Measurements from ENCODE around the gene OR52H1.

OR52H1 gene

GRCh38 chr11:5534046-5534445 is 14.3 kb downstream of the OR52H1 start:
- no peak for DNase-seq (ENCODE audit: low read depth in 2 of 2)

DNA sequence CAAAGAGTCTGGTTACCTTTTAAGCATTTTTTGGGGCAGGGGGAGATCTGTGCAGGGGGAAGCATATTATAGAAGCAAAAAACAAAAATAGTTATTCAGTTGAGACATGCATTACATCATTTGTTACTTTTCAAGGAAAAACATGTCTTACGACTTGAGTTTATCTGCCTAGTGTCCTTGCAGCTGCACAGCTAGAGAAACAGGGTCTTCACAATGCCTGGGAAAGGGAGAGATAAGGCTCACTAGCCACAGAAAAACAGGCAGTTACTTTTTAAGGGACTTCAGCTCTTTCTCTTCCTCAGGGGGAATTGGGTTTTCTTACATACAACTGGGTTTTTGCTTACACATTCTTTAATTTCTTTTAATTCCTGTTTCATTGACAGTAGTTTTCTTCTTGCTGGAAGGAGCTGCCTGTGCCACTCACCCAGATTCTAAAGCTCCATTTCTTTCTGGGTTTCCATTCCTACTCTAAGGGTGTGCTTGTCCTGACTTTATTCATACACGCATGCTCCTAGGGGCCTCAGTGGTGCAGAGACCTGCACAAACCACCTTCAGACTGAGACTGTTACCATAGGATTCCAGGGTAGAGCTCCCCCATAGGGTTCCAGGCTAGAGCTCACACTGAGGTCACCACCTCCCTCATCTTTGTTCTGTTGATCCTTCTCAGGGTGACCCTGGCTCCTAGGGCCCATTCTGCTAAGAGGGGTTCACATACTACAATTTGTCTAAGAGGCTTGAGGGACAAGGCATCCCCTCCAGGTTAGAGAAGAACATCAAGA is 17.1 kb downstream of the OR52H1 start:
- DNase-seq (ENCODE audit: low read depth in 2 of 2): no peak

GRCh38 chr11:5528495-5528894 is 19.8 kb downstream of the OR52H1 start:
- no peak for DNase-seq (ENCODE audit: low read depth in 2 of 2)

- no peak for DNase-seq (ENCODE audit: low read depth in 2 of 2)
These were observed 20.6 kb downstream of the OR52H1 start for GRCh38 chr11:5527716-5528115.

GRCh38 chr11:5524756-5525155 is 23.6 kb downstream of the OR52H1 start:
- DNase-seq (ENCODE audit: low read depth in 2 of 2): no peak

DNA sequence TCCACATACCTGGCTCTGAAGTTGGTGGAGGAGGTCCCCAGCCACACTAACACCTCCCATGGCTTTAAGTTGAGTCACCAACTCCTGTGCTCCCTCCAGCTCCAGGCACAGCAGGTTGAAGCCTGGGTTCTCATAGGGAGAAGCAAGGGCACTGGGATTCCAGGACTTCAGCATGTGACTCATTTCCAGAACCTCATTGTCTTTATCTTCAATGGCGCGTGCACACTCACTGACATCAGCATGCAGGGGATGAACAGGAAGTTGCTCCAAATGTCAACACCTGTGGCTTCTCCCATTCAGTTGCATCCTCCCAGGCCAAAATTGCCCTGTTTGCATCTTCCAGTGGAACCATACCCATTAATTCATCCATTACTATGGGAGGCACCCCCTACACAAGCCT is 26.0 kb downstream of the OR52H1 start:
- no peak for DNase-seq (ENCODE audit: low read depth in 2 of 2)

- DNase-seq (ENCODE audit: low read depth in 2 of 2): no peak
These were observed 26.8 kb downstream of the OR52H1 start for GRCh38 chr11:5521540-5521939.

DNA sequence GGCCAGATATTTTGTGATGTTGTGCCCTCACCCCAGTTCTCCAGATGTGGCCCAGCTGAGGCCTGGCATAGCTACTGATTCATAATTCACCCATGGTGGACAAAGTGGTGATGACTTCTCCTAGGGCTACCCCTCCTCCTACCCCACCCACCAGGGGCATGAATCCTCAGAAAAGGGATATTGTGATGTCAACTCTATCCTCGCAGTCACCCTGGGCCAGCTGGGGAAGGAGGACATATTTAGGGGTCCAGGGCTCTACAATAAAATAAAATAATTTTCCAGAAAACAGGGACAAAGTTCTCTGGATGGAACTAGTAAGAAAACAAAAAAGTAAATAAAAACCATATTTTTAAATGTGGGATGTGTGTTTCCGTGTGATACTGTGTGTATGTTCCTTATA is 31.7 kb downstream of the OR52H1 start, which contains the start of gene UBQLNL:
TSS of gene UBQLNL (minus strand) at position 101 of the 400 bp plus-strand sequence. CDS start 258 bp downstream, outside the sequence.
- no peak for DNase-seq (ENCODE audit: low read depth in 2 of 2)

GRCh38 chr11:5514841-5515240 is 33.5 kb downstream of the OR52H1 start:
- DNase-seq (ENCODE audit: low read depth in 2 of 2): no peak

DNA sequence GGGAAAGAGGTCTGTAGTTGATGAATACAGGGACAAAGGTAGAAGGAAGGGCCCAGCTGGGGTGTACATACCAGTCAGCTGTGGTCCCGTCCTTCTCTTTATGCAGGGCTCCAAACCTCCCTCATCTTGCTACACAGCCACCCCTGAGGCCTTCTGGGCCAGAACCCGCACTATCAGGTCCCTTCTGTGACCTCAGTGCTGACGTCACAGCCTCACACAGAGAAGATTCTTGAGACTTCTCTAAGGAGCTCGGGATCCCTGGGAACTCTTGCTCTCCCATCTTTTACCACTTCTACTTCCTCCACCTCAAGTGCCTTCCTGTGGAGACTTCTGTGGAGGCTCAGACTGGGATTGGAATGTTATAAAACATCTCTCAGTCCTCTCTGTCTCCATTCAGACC is 38.5 kb downstream of the OR52H1 start, which contains the start of gene UBQLN3:
TSS of gene UBQLN3 (minus strand) at position 155 of the 400 bp plus-strand sequence. CDS start 399 bp downstream, outside the sequence.
- no peak for DNase-seq (ENCODE audit: low read depth in 2 of 2)

DNA sequence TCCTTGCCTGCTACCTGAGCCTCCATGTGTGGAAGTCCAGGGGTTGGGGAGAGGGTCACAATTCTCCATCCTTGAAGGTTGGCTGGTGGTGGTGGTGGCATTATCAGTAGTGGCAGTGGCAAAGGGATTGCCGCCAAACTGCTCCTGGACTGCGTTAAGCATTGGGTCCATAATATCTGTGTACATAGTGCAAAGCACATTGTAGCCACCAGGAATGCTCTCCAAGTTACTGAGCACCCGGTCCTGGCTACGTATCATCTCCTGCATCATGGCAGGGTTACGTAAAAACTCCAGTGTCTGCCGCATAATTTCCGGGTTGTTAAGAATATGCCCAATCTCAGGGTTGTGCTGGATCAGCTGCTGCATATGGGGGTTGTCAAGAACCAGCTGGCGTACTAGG is 39.7 kb downstream of the OR52H1 start:
- DNase-seq (ENCODE audit: low read depth in 2 of 2): no peak

GRCh38 chr11:5507933-5508305 is 40.4 kb downstream of the OR52H1 start:
- no peak for DNase-seq (ENCODE audit: low read depth in 2 of 2)

DNA sequence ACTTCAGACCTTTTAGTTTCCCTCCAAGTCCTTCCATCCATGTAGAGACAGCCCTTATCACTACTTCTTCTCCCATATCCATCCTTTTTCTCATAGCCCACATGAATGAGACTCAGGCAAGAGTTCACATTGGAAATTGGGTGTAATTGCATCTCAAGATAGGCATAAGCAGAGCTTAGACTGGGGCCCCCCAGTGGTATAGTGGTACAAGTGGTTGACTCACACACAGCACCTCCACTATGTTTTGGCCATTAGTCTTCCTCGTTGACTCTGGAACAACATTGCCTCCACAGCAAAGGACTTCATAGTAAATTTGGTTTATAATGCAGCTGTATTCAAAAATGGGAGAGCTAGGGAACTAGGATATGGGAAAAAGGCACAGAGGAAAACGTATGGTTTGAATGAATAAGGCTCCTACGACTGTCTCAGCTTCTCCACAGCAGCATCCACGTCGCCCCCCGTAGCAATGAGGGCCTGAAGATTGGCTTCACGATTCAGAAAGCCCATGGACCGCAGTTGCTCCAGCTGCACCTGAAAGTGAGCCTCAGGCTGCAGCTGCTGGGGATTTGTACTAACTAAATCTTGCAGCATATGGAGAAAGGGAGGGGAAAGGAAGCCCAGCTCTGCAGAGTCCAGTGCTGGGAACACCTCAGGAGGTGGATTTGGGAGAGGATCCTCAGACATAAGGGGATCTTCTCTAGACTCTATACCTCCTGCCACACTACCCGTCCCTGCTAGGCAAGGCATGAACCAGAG is 41.0 kb downstream of the OR52H1 start:
- no peak for DNase-seq (ENCODE audit: low read depth in 2 of 2)

DNA sequence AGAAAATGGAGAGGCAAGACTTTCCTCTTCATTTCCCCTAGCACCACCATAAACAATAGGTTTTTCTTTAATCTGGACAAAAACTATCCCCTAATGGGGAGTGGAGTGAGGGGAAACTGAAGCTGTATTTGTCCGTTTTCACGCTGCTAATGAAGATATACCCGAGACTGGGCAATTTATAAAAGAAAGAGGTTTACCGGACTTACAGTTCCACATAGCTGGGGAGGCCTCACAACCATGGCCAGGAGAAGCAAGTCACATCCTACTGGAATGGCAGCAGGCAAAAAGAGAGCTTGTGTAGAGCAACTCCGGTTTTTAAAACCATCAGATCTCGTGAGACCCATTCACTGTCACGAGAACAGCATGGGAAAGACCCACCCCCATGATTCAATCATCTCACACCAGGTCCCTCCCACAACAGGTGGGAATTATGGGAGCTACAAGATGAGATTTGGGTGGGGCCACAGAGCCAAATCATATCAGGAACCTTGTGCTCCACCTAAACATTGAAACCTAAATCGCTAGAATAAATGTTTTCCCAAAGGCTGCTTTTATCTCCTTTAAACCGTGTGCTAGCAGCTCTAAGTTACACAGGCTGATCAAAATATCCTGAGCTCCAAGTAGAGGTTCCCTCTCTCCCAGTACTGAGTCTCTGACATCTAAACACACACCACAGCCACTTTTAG is 42.8 kb downstream of the OR52H1 start:
- no peak for DNase-seq (ENCODE audit: low read depth in 2 of 2)

DNA sequence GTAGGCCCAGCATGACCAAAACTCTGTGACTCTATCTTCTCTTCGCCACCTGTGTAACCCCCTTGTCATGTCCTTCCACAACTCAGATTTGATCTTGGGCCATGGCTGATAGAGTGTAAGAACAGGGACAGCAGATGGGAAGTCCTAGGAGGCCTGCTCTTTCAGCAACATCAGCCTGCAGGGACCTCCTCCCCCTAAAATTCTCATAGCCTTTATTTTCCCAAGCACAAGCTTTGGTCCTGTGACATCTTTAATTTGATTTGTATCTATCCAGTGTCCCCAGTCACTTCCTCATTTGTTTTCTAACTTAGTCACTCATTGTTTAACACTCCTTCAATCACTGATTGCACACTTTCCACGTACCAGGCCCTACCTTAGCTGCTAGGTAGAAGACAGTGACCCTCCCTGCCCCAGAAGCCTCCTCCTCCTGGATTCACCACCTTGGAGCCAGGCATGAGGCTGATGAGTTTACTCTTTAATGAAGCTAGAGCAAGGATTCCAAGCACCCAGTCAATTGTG is 43.9 kb downstream of the OR52H1 start:
- DNase-seq (ENCODE audit: low read depth in 2 of 2): no peak

GRCh38 chr11:5500393-5500801 is 47.9 kb downstream of the OR52H1 start:
- DNase-seq (ENCODE audit: low read depth in 2 of 2): no peak

GRCh38 chr11:5499671-5500070 is 48.7 kb downstream of the OR52H1 start:
- DNase-seq (ENCODE audit: low read depth in 2 of 2): no peak
